ENCODE measurements around the gene CACNA2D3. TPM values are rescaled to one million over a fixed set of nuclear protein-coding genes. Genes with fewer than 3 reads are reported as not detected.

Gene CACNA2D3
- total and polyA plus RNA-seq, 7 donors = 2.7 to 13.5 (median 9.0) TPM

DNA sequence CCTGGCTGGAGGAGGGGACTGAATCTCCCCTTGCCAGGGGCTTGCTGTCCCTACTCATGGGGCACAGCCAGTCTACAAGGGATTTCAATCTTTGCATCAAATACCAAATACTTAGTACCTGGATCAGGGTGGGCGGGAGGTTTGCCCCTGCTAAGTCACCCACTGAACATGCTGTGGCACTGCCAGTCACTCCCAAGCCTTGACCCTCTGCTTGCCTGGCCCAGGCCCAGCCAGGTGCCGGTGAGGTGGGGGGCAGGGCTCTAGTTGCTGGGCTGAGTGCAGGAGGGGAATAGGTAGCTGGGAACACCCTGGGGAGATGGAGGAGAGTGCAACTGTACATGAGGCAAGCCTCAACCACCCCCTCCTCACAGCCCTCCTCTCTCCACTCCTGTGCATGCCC lies 941.8 kb downstream of the CACNA2D3 start:
- no peak overlapping the region for H3K4me3 ChIP-seq
- no peaks in the 10 kb centered on the region for H3K27me3 ChIP-seq (ENCODE audit: insufficient read depth in 3 of 3, low read length in 2 of 3)
- no peaks in the 10 kb centered on the region for H3K9me3 ChIP-seq
- TF ChIP-seq, protein P1, sequence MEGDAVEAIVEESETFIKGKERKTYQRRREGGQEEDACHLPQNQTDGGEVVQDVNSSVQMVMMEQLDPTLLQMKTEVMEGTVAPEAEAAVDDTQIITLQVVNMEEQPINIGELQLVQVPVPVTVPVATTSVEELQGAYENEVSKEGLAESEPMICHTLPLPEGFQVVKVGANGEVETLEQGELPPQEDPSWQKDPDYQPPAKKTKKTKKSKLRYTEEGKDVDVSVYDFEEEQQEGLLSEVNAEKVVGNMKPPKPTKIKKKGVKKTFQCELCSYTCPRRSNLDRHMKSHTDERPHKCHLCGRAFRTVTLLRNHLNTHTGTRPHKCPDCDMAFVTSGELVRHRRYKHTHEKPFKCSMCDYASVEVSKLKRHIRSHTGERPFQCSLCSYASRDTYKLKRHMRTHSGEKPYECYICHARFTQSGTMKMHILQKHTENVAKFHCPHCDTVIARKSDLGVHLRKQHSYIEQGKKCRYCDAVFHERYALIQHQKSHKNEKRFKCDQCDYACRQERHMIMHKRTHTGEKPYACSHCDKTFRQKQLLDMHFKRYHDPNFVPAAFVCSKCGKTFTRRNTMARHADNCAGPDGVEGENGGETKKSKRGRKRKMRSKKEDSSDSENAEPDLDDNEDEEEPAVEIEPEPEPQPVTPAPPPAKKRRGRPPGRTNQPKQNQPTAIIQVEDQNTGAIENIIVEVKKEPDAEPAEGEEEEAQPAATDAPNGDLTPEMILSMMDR (IDR thresholded peaks at IDR 0.05) = no peak
- ATAC-seq = no peak
- WGBS, 3 donors = 97 to 100% (median 100%) methylated on average over 2 of the region's 2 CpGs
- intact Hi-C loops (cut with DNase I) = no loop called here
- H3K27ac ChIP-seq = no peak overlapping the region
- no peaks in the 10 kb centered on the region for H3K36me3 ChIP-seq (ENCODE audit: insufficient read depth in 1 of 2, low read depth in 1 of 2)
- H3K4me1 ChIP-seq = no peaks in the 10 kb centered on the region
- DNase-seq = no peak

DNA sequence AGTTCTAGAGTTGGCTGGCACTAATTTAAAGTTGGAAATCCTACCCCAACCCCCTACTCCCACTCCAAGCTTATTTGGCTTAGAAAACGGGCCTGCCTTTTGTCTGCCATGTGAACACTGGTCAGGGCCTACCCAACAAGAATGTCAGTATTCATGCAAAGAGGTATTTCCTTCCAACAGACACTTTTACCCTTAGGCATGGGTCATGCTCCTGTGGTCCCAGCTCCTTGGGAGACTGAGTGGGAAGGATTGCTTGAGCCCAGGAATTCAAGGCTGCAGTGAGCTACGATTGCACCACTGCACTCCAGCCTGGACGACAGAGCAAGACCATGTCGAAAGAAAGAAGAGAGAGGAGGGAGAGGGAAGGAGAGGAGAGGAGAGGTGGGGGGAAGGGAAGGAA lies 943.0 kb downstream of the CACNA2D3 start:
- Histone ChIP-seq H3K27ac (no peak overlapping the region), H3K4me1 (no peaks in the 10 kb centered on the region), H3K36me3 (ENCODE audit: insufficient read depth in 1 of 2, low read depth in 1 of 2) (no peaks in the 10 kb centered on the region), H3K4me3 (no peak overlapping the region), H3K9me3 (no peaks in the 10 kb centered on the region), H3K27me3 (ENCODE audit: insufficient read depth in 3 of 3, low read length in 2 of 3) (no peaks in the 10 kb centered on the region)
- TF ChIP-seq, protein P1 (IDR thresholded peaks at IDR 0.05) = no peak
- 89 to 90% (median 90%) methylated on average over 4 of the region's 4 CpGs for WGBS, 3 donors
- ATAC-seq (no peak), DNase-seq (no peak)
- intact Hi-C loops (cut with DNase I) = no loop called here

DNA sequence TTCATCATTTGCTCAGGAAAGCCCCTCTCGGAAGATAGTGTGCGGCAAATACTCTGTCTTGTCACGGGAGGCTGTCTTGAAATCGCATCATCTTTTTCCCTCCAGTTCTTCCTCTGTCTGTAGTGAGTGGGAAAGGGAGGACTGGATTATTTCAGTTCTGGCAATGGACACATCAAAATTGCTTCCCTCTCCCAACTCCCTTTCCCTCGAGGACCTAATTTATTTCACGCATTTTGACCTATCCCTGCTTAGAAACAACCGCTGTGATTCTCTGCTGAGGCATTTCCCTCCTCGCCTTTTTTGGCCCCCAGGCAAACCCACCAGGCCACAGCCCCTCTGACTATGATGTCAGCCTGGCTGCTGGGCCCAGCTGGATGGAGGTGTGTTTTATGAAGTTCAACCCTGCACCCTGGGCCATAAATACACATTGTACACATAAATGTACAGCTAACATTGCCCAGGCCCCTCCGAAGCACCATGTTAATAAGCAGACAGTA lies 944.2 kb downstream of the CACNA2D3 start:
- TF ChIP-seq, protein P1 (IDR thresholded peaks at IDR 0.05) = no peak
- WGBS, 3 donors = 59 to 69% (median 67%) methylated on average over 9 of the region's 9 CpGs
- Histone ChIP-seq H3K27me3 (ENCODE audit: insufficient read depth in 3 of 3, low read length in 2 of 3) (no peaks in the 10 kb centered on the region), H3K4me3 (no peak overlapping the region), H3K27ac (no peak overlapping the region), H3K9me3 (no peaks in the 10 kb centered on the region), H3K36me3 (ENCODE audit: insufficient read depth in 1 of 2, low read depth in 1 of 2) (no peaks in the 10 kb centered on the region), H3K4me1 (no peaks in the 10 kb centered on the region)
- ATAC-seq = no peak
- intact Hi-C loops (cut with DNase I) = no loop called here
- no peak for DNase-seq

DNA sequence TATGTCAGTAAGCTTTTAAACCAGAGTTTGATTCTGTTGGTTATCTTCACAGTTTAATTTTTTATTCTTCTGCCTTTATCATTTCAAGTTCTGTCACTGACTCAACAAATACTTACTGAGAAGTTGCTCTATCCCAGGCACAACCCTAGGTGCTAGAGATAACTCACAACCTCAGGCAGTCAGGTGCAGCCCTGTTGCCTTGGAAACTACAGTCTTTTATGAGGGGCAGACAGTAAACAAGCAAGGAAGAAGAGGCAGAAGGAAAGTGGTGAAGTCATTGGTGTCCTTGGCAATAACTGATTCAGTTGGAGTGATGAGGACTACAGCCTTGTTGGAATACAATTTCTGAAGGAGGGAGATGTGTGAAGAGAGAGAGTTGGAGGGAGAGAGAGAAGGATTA lies 947.6 kb downstream of the CACNA2D3 start:
- Histone ChIP-seq H3K27me3 (ENCODE audit: insufficient read depth in 3 of 3, low read length in 2 of 3) (no peaks in the 10 kb centered on the region), H3K27ac (no peak overlapping the region), H3K4me1 (no peaks in the 10 kb centered on the region), H3K9me3 (no peaks in the 10 kb centered on the region), H3K36me3 (ENCODE audit: insufficient read depth in 1 of 2, low read depth in 1 of 2) (no peaks in the 10 kb centered on the region), H3K4me3 (no peak overlapping the region)
- ATAC-seq = no peak
- DNase-seq = no peak
- intact Hi-C loops (cut with DNase I) = no loop called here
- TF ChIP-seq, protein P1 (IDR thresholded peaks at IDR 0.05) = no peak

DNA sequence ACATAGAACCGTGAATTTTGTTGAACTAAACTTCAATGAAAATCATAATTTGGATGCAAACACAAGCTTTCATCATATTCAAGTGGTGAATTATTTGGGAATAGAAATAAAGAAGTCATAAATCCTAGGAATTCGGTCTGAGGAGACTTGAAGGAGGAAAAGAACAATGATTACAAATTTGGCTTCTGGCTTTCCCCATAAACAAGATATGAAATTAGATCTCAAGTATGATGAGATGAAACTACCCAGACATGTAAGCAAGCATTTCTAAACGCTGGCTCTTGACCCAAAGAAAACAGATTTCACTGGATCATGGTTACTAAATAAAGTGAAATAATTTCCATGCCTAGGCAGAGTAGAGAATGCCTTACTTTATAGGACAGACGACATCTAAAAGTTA lies 952.4 kb downstream of the CACNA2D3 start:
- Histone ChIP-seq H3K36me3 (ENCODE audit: insufficient read depth in 1 of 2, low read depth in 1 of 2) (no peaks in the 10 kb centered on the region), H3K27me3 (ENCODE audit: insufficient read depth in 3 of 3, low read length in 2 of 3) (no peaks in the 10 kb centered on the region), H3K4me1 (no peaks in the 10 kb centered on the region), H3K9me3 (no peaks in the 10 kb centered on the region), H3K27ac (no peak overlapping the region), H3K4me3 (no peak overlapping the region)
- no peak for ATAC-seq
- TF ChIP-seq, protein P1 (IDR thresholded peaks at IDR 0.05) = no peak
- 35 to 51% (median 44%) methylated on average over 4 of the region's 4 CpGs for WGBS, 3 donors
- intact Hi-C loops (cut with DNase I) = no loop called here
- DNase-seq = no peak

All from psoas muscle (tissue), 8 donors.